ENCODE measurements around the gene RGS7.

DNA sequence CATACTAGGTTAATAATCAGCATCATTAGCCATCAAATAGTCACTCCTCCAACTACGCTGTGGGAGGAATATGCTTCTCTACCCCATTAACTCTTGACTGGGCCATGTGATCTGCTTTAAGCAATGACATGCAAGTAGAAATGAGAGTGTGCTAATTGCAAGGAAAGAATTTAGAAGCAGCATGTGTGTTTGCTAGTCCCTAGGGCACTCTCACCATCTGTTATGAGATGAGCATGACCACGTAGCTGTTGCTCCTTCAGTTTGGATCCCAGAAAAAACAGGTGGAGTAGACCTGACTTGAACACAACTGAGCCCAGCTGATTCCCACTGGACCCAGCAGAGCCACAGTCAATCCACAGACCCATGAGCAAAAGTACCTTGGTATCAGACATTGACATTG is 19.7 kb upstream of the RGS7 start:
- TF ChIP-seq CTCF (IDR thresholded peaks at IDR 0.05) (no peak), POLR2AphosphoS5 (IDR thresholded peaks at IDR 0.05; ENCODE audit: insufficient read depth in 1 of 2, low read depth in 1 of 2) (no peak), POLR2A (IDR thresholded peaks at IDR 0.05) (no peak)

All from vagina (tissue), 2 donors.